Measurements from ENCODE around the gene MAMLD1. TPM values are rescaled to one million over a fixed set of nuclear protein-coding genes. Genes with fewer than 3 reads are reported as not detected.

MAMLD1 gene
- total RNA-seq: 1 to 10 TPM in 4 of 5 donors, under 1 TPM in 1; 0.92 to 2.1 (median 1.6) TPM
- total RNA-seq (2013): 0.99 TPM
- 0.09 to 16.3 (median 1.2) reads per million in 29 experiments for total RNA-seq

- Histone ChIP-seq H3K4me3 (ENCODE audit: control insufficient read depth in 1 of 2, extremely low read depth in 1 of 2, low read length in 1 of 2) (peak within 1 kb of the TSS; percentile 58 to 71), H3K36me3 (ENCODE audit: control insufficient read depth in 2 of 2, extremely low read depth in 1 of 2, insufficient read depth in 1 of 2, low read length in 1 of 2) (no peaks in the 10 kb centered on the region), H3K27me3 (replicated peaks in 1 of 2; ENCODE audit: control insufficient read depth in 2 of 2, extremely low read depth in 1 of 2, insufficient read depth in 2 of 2, low read length in 1 of 2) (peaks cover 0 to 35% of the 10 kb centered on the region in 2 experiments), H3K4me1 (ENCODE audit: control insufficient read depth in 1 of 2, extremely low read depth in 1 of 2, insufficient read depth in 2 of 2, low read length in 2 of 2) (peaks cover 0 to 44% of the 10 kb centered on the region in 2 experiments), H3K9me3 (no peaks in the 10 kb centered on the region), H3K27ac (ENCODE audit: low read length) (no peak within 1 kb of the TSS)
- H3K36me3 Mint-ChIP-seq: no peaks in the 10 kb centered on the region
- H3K27ac Mint-ChIP-seq: no peak within 1 kb of the TSS
- H3K9me3 Mint-ChIP-seq: no peaks in the 10 kb centered on the region
- POLR2A ChIA-PET: no interaction called here
- peaks cover 17 to 24% of the 10 kb centered on the region in 2 donors for H3K27me3 Mint-ChIP-seq
- H3K4me1 Mint-ChIP-seq: peaks cover 20 to 37% (median 30%) of the 10 kb centered on the region in 3 donors
- peak; percentile 70 to 83 (median 74) for ATAC-seq (replicated peaks in 1 of 4)
- under 1% methylated on average over 33 of the region's 88 CpGs for WGBS (ENCODE audit: insufficient coverage)
- CTCF ChIA-PET: no interaction called here
- DNase-seq: peak in 28 of 35 experiments; percentile 22 to 71 (median 42)
- peak within 1 kb of the TSS; percentile 76 to 82 (median 81) for H3K4me3 Mint-ChIP-seq
Observed at GRCh38 chrX:150362599-150363481, at the start of gene MAMLD1. Gene MAMLD1 (plus strand): TSS chrX:150363317. CDS start chrX:150445517, 82,200 bp downstream.

GRCh38 chrX:150313514-150313913 lies 49.6 kb upstream of the MAMLD1 start:
- Histone ChIP-seq H3K9me3 (no peaks in the 10 kb centered on the region), H3K4me1 (ENCODE audit: control insufficient read depth in 1 of 2, extremely low read depth in 1 of 2, insufficient read depth in 2 of 2, low read length in 2 of 2) (no peaks in the 10 kb centered on the region), H3K27me3 (replicated peaks in 1 of 2; ENCODE audit: control insufficient read depth in 2 of 2, extremely low read depth in 1 of 2, insufficient read depth in 2 of 2, low read length in 1 of 2) (no peaks in the 10 kb centered on the region), H3K27ac (ENCODE audit: low read length) (no peak overlapping the region), H3K4me3 (ENCODE audit: control insufficient read depth in 1 of 2, extremely low read depth in 1 of 2, low read length in 1 of 2) (no peak overlapping the region), H3K36me3 (ENCODE audit: control insufficient read depth in 2 of 2, extremely low read depth in 1 of 2, insufficient read depth in 1 of 2, low read length in 1 of 2) (no peaks in the 10 kb centered on the region)
- ATAC-seq (replicated peaks in 1 of 4) (no peak), DNase-seq (no peak)
- Mint-ChIP-seq H3K4me1 (no peaks in the 10 kb centered on the region), H3K27me3 (peaks cover 0 to 10% of the 10 kb centered on the region in 2 donors), H3K4me3 (no peak overlapping the region), H3K9me3 (no peaks in the 10 kb centered on the region), H3K27ac (no peak overlapping the region), H3K36me3 (no peaks in the 10 kb centered on the region)
- ChIA-PET POLR2A (no interaction called here), CTCF (no interaction called here)
- WGBS (ENCODE audit: insufficient coverage): 67% methylated on average over 3 of the region's 5 CpGs

- DNase-seq (no peak), ATAC-seq (replicated peaks in 1 of 4) (no peak)
- Histone ChIP-seq H3K27ac (ENCODE audit: low read length) (no peak overlapping the region), H3K4me3 (ENCODE audit: control insufficient read depth in 1 of 2, extremely low read depth in 1 of 2, low read length in 1 of 2) (no peak overlapping the region), H3K9me3 (no peaks in the 10 kb centered on the region), H3K36me3 (ENCODE audit: control insufficient read depth in 2 of 2, extremely low read depth in 1 of 2, insufficient read depth in 1 of 2, low read length in 1 of 2) (no peaks in the 10 kb centered on the region), H3K27me3 (replicated peaks in 1 of 2; ENCODE audit: control insufficient read depth in 2 of 2, extremely low read depth in 1 of 2, insufficient read depth in 2 of 2, low read length in 1 of 2) (no peaks in the 10 kb centered on the region), H3K4me1 (ENCODE audit: control insufficient read depth in 1 of 2, extremely low read depth in 1 of 2, insufficient read depth in 2 of 2, low read length in 2 of 2) (no peaks in the 10 kb centered on the region)
- peaks cover 0 to 10% of the 10 kb centered on the region in 2 donors for H3K27me3 Mint-ChIP-seq
- H3K4me1 Mint-ChIP-seq: no peaks in the 10 kb centered on the region
- WGBS (ENCODE audit: insufficient coverage): no CpG with 5 or more reads among the region's 3 CpGs
- H3K27ac Mint-ChIP-seq: no peak overlapping the region
- POLR2A ChIA-PET: no interaction called here
- CTCF ChIA-PET: no interaction called here
- no peaks in the 10 kb centered on the region for H3K36me3 Mint-ChIP-seq
- no peaks in the 10 kb centered on the region for H3K9me3 Mint-ChIP-seq
- H3K4me3 Mint-ChIP-seq: no peak overlapping the region
Observed at GRCh38 chrX:150314186-150314585, 48.9 kb upstream of the MAMLD1 start.

- Histone ChIP-seq H3K4me3 (ENCODE audit: control insufficient read depth in 1 of 2, extremely low read depth in 1 of 2, low read length in 1 of 2) (no peak overlapping the region), H3K9me3 (no peaks in the 10 kb centered on the region), H3K4me1 (ENCODE audit: control insufficient read depth in 1 of 2, extremely low read depth in 1 of 2, insufficient read depth in 2 of 2, low read length in 2 of 2) (no peaks in the 10 kb centered on the region), H3K27ac (ENCODE audit: low read length) (no peak overlapping the region), H3K36me3 (ENCODE audit: control insufficient read depth in 2 of 2, extremely low read depth in 1 of 2, insufficient read depth in 1 of 2, low read length in 1 of 2) (no peaks in the 10 kb centered on the region), H3K27me3 (replicated peaks in 1 of 2; ENCODE audit: control insufficient read depth in 2 of 2, extremely low read depth in 1 of 2, insufficient read depth in 2 of 2, low read length in 1 of 2) (no peaks in the 10 kb centered on the region)
- H3K4me3 Mint-ChIP-seq: no peak overlapping the region
- no peak overlapping the region for H3K27ac Mint-ChIP-seq
- H3K4me1 Mint-ChIP-seq: no peaks in the 10 kb centered on the region
- DNase-seq (no peak), ATAC-seq (replicated peaks in 1 of 4) (no peak)
- CTCF ChIA-PET: no interaction called here
- WGBS (ENCODE audit: insufficient coverage): no CpG with 5 or more reads among the region's 3 CpGs
- H3K27me3 Mint-ChIP-seq: peaks cover 0 to 10% of the 10 kb centered on the region in 2 donors
- POLR2A ChIA-PET: no interaction called here
- no peaks in the 10 kb centered on the region for H3K36me3 Mint-ChIP-seq
- H3K9me3 Mint-ChIP-seq: no peaks in the 10 kb centered on the region
Observed at GRCh38 chrX:150316564-150316963, 46.6 kb upstream of the MAMLD1 start.

- Histone ChIP-seq H3K4me3 (ENCODE audit: control insufficient read depth in 1 of 2, extremely low read depth in 1 of 2, low read length in 1 of 2) (no peak overlapping the region), H3K9me3 (no peaks in the 10 kb centered on the region), H3K27ac (ENCODE audit: low read length) (no peak overlapping the region), H3K4me1 (ENCODE audit: control insufficient read depth in 1 of 2, extremely low read depth in 1 of 2, insufficient read depth in 2 of 2, low read length in 2 of 2) (no peaks in the 10 kb centered on the region), H3K36me3 (ENCODE audit: control insufficient read depth in 2 of 2, extremely low read depth in 1 of 2, insufficient read depth in 1 of 2, low read length in 1 of 2) (no peaks in the 10 kb centered on the region), H3K27me3 (replicated peaks in 1 of 2; ENCODE audit: control insufficient read depth in 2 of 2, extremely low read depth in 1 of 2, insufficient read depth in 2 of 2, low read length in 1 of 2) (no peaks in the 10 kb centered on the region)
- no peak overlapping the region for H3K4me3 Mint-ChIP-seq
- POLR2A ChIA-PET: no interaction called here
- H3K36me3 Mint-ChIP-seq: no peaks in the 10 kb centered on the region
- no peak for ATAC-seq (replicated peaks in 1 of 4)
- H3K4me1 Mint-ChIP-seq: peaks cover 0 to 6% (median 4%) of the 10 kb centered on the region in 3 donors
- CTCF ChIA-PET: no interaction called here
- no peak for DNase-seq
- H3K9me3 Mint-ChIP-seq: peaks cover 0 to 7% (median 0%) of the 10 kb centered on the region in 3 donors
- no peak overlapping the region for H3K27ac Mint-ChIP-seq
- peaks cover 3% of the 10 kb centered on the region in 2 donors for H3K27me3 Mint-ChIP-seq
Observed at GRCh38 chrX:150323020-150323419, 40.1 kb upstream of the MAMLD1 start.

DNA sequence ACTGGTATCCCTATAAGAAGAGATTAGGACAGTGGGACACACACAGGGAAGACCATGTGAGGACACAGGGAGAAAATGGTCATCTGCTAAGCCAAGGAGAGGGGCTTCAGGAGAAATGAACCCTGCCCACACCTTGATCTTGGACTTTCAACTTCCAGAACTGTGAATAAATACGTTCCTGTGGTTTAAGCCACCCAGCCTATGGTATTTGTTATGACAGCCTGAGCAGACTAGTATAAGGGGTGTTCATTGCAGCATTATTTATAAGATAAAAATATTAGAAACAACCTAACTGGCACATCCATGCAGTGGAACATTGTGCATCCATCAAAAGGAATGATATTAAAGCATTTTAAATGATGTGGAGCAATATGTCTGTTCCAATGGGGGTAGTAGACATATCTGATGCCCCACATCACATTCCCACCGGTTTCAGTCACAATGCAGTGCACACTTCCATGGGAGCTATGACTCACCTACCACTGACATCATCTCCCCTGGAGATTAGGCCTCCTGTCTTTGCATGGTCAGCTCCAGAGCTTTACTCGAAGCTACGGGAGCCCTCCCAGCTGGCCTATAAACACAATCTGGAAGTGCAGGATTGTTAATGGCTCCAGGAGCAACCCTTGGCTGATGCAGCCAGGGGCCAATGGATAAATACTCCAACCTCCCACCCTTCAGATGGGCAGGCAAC lies 38.9 kb upstream of the MAMLD1 start:
- CTCF ChIA-PET: no interaction called here
- H3K27ac Mint-ChIP-seq: no peak overlapping the region
- ATAC-seq (replicated peaks in 1 of 4) (no peak), DNase-seq (no peak)
- H3K27me3 ChIP-seq (replicated peaks in 1 of 2; ENCODE audit: control insufficient read depth in 2 of 2, extremely low read depth in 1 of 2, insufficient read depth in 2 of 2, low read length in 1 of 2): no peaks in the 10 kb centered on the region
- no peaks in the 10 kb centered on the region for H3K4me1 ChIP-seq (ENCODE audit: control insufficient read depth in 1 of 2, extremely low read depth in 1 of 2, insufficient read depth in 2 of 2, low read length in 2 of 2)
- POLR2A ChIA-PET: no interaction called here
- peaks cover 0 to 6% (median 4%) of the 10 kb centered on the region in 3 donors for H3K4me1 Mint-ChIP-seq
- peaks cover 3 to 5% of the 10 kb centered on the region in 2 donors for H3K27me3 Mint-ChIP-seq
- peaks cover 0 to 7% (median 0%) of the 10 kb centered on the region in 3 donors for H3K9me3 Mint-ChIP-seq
- H3K36me3 Mint-ChIP-seq: no peaks in the 10 kb centered on the region
- no peaks in the 10 kb centered on the region for H3K9me3 ChIP-seq
- no peaks in the 10 kb centered on the region for H3K36me3 ChIP-seq (ENCODE audit: control insufficient read depth in 2 of 2, extremely low read depth in 1 of 2, insufficient read depth in 1 of 2, low read length in 1 of 2)
- no peak overlapping the region for H3K27ac ChIP-seq (ENCODE audit: low read length)
- H3K4me3 ChIP-seq (ENCODE audit: control insufficient read depth in 1 of 2, extremely low read depth in 1 of 2, low read length in 1 of 2): no peak overlapping the region
- 91% methylated on average over 3 of the region's 4 CpGs for WGBS (ENCODE audit: insufficient coverage)
- no peak overlapping the region for H3K4me3 Mint-ChIP-seq

Measured in T-cell (primary cell).